ENCODE results near the gene TMEM9. TPM values are rescaled to one million over a fixed set of nuclear protein-coding genes. Genes with fewer than 3 reads are reported as not detected.

The TMEM9 gene
- total RNA-seq, 6 experiments from 2014 or later = 27.0 to 47.4 (median 35.6) TPM

DNA sequence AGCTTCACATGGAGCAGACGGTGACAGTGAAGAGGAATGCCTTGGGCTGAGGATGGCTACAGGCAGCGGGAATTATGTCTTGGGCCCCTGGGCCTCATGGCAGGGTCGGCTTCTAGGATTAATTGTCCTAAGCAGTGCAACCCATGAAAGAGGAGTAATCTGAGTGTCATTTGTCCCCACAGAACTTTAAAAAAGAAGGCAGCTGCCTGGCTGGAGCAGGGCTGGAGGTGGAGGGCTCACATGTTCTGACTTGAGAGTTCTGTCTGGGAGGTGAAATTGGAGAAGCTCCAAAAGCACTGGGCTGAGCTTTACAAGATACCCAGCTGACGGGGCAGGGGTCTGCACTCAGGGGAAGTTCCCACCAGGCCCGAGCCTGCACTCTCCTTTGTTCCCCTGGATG lies 64.7 kb downstream of the TMEM9 start:
- ATAC-seq (no peak), DNase-seq (no peak)
- H3K27me3 ChIP-seq = no peaks in the 10 kb centered on the region
- H3K4me3 ChIP-seq = no peak overlapping the region
- WGBS (ENCODE audit: insufficient coverage, low coverage, low lambda C conversion rate, missing lambda C conversion rate) = 88% methylated on average over 2 of the region's 5 CpGs
- H3K27ac ChIP-seq = no peak overlapping the region
- TF ChIP-seq CTCF (IDR thresholded peaks at IDR 0.05) (no peak), POLR2A (IDR thresholded peaks at IDR 0.05) (no peak)
- H3K36me3 ChIP-seq = no peaks in the 10 kb centered on the region
- no peaks in the 10 kb centered on the region for H3K4me1 ChIP-seq
- intact Hi-C loops (cut with DNase I) = loop anchor here in 1 of 2 donors (10.0 kb wide), 1 partner anchor 135 kb away; no protein-coding TSS in a partner anchor
- H3K9me3 ChIP-seq = no peaks in the 10 kb centered on the region

DNA sequence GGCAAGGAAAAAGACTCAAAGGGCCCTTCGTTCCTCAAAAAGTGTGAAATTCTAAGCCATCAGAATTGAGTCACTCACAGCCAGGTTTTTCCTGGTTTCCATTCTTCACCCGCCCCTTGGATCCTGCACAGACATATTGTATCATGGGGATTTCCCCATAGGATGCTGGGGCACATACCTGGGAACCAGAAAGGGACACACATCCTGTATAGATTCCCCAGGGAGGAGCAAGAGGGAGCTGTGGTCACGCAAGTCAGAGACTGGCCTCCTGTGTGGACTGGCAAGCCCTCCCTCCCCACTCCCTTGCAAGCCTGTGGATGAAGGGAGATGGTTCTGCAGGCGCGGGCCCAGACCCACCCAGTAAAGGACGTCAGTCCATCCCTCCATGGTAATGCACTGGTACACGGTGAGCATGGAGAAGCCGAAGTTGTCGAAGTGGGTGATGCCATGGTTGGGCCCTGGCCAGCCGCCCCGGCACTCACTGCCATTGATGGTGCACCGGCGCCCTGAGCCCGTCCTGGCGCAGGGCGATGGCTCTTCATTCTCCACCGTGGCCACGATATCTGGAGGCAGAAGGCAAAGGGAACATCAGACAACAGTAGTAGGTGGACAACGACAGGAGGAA lies 65.3 kb downstream of the TMEM9 start:
- H3K4me3 ChIP-seq = no peak overlapping the region
- intact Hi-C loops (cut with DNase I) = loop anchor here in 1 of 2 donors (10.0 kb wide), 1 partner anchor 136 kb away; no protein-coding TSS in a partner anchor
- TF ChIP-seq POLR2A (IDR thresholded peaks at IDR 0.05) = no peak
- no peak for TF ChIP-seq CTCF (IDR thresholded peaks at IDR 0.05)
- DNase-seq (peak in 1 of 3 donors; percentile 2), ATAC-seq (no peak)
- no peaks in the 10 kb centered on the region for H3K4me1 ChIP-seq
- 73% methylated on average over 5 of the region's 19 CpGs for WGBS (ENCODE audit: insufficient coverage, low coverage, low lambda C conversion rate, missing lambda C conversion rate)
- no peaks in the 10 kb centered on the region for H3K36me3 ChIP-seq
- H3K27ac ChIP-seq = no peak overlapping the region
- no peaks in the 10 kb centered on the region for H3K9me3 ChIP-seq
- H3K27me3 ChIP-seq = no peaks in the 10 kb centered on the region

DNA sequence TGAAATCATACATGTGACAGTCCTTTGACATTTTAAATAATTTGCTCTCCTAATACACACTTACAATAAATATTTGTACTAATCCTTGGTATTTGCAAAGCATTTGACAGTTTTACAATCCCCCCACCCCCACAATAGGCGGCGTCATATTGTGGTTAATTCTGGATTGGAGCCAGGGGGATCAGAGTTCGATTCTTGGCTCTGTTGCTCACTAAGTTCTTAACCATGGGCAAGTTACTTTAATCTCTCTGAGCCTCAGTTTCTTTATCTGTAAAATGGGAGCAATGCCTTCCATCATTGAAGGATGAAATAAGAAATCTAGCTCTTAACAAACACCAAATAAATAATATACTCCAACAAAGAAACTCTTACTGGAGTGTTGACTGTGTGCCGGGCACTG lies 65.9 kb downstream of the TMEM9 start:
- Histone ChIP-seq H3K9me3 (no peaks in the 10 kb centered on the region), H3K4me3 (no peak overlapping the region), H3K4me1 (no peaks in the 10 kb centered on the region), H3K36me3 (no peaks in the 10 kb centered on the region), H3K27ac (no peak overlapping the region), H3K27me3 (no peaks in the 10 kb centered on the region)
- no peak for DNase-seq
- WGBS (ENCODE audit: insufficient coverage, low coverage, low lambda C conversion rate, missing lambda C conversion rate) = 53% methylated on average over 4 of the region's 4 CpGs
- intact Hi-C loops (cut with DNase I) = loop anchor here in 1 of 2 donors (10.0 kb wide), 1 partner anchor 136 kb away; no protein-coding TSS in a partner anchor
- TF ChIP-seq POLR2A (IDR thresholded peaks at IDR 0.05) = no peak
- TF ChIP-seq CTCF (IDR thresholded peaks at IDR 0.05) = no peak
- ATAC-seq = no peak

DNA sequence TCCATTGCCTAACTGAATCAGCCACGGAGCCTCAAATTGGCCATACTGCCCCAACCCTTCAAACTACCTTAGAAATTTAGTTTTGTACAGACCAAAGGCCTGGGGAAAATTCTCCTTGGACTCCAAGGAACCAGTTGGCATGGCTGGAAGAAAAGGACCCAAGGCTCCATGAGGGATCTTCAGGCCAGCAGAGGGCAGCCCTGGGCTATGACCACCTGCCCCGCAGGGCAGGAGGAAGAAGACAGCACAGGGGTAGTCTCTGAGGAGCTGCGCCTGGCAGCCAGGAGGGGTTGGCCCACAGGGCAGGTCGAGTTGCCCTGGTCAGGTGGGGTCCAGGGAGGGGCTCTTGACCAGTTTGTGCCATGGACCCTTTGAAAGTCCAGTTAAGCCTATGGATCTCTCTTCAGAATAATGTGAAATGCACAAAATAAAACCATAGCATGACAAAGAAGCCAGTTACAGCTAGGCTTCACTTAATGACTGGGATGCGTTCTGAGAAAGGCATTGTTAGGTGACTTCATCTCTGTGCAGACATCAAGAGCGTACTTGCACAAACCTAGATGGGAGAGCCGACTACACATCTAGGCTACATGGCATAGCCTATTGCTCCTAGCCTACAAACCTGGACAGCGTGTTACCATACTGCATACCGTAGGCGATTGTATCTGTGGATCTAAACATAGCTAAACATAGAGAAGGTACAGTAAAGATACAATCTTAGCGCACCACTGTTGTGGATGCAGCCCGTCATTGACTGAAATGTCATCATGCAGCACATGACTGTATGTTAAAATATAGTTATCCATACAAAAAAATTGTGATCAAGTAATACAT lies 68.2 kb downstream of the TMEM9 start:
- Histone ChIP-seq H3K9me3 (no peaks in the 10 kb centered on the region), H3K4me3 (no peak overlapping the region), H3K27ac (no peak overlapping the region), H3K4me1 (no peaks in the 10 kb centered on the region), H3K27me3 (no peaks in the 10 kb centered on the region), H3K36me3 (no peaks in the 10 kb centered on the region)
- 65% methylated on average over 9 of the region's 12 CpGs for WGBS (ENCODE audit: insufficient coverage, low coverage, low lambda C conversion rate, missing lambda C conversion rate)
- DNase-seq (peak; percentile 65 to 71 (median 67)), ATAC-seq (peak; percentile 87 to 95 (median 88))
- TF ChIP-seq POLR2A (IDR thresholded peaks at IDR 0.05) (no peak), CTCF (IDR thresholded peaks at IDR 0.05) (peak; percentile 53 to 75 (median 65))
- intact Hi-C loops (cut with DNase I) = loop anchor here in 1 of 2 donors (10.0 kb wide), 1 partner anchor 139 kb away; no protein-coding TSS in a partner anchor

Other genes with a start within 250 kb of the TMEM9 start
- gene KIF21B, start 130.8 kb downstream of the TMEM9 start, total RNA-seq = 1 to 10 TPM in 4 of 6 experiments, under 1 TPM in 2; 0.75 to 4.4 (median 1.4) TPM
- under 1 TPM in 1 of 6 experiments, not detected in 5; 0.12 TPM for gene CACNA1S, start 42.0 kb downstream of the TMEM9 start, total RNA-seq
- gene ASCL5, start 27.3 kb downstream of the TMEM9 start, total RNA-seq = not detected
- under 1 TPM in 3 of 6 experiments, not detected in 3; 0.02 to 0.18 (median 0.12) TPM for gene IGFN1, start 36.4 kb upstream of the TMEM9 start, total RNA-seq
- not detected for gene PKP1, start 129.0 kb upstream of the TMEM9 start, total RNA-seq
- gene TNNT2, start 223.2 kb upstream of the TMEM9 start, total RNA-seq = 1 to 10 TPM in 1 of 6 experiments, under 1 TPM in 2, not detected in 3; 0.18 to 1.1 (median 0.24) TPM
- gene LAD1, start 244.8 kb upstream of the TMEM9 start, total RNA-seq = 10 to 100 TPM; 12.2 to 26.7 (median 19.4) TPM